T-cell (primary cell): ENCODE results near the gene PTER. TPM values are rescaled to one million over a fixed set of nuclear protein-coding genes. Genes with fewer than 3 reads are reported as not detected.

ENCODE experiments used
- ATAC-seq, 4 experiments: fragments of 200-7000 bp in 3 of 4; fragments of 150-1000 bp in 1 of 4; cut with Tn5 transposase; replicated peaks in 1 of 4; 1 replicate in 3 of 4; 2 replicates in 1 of 4; pipeline ENCODE4 v1.10.0; 2021; ENCODE audit warnings: moderate library complexity in 3 of 4, mild to moderate bottlenecking in 2 of 4, moderate number of reproducible peaks in 1 of 4
- CTCF ChIA-PET, 2 donors: fragments of 300-600 bp; sonication (Branson Sonifier 250); formaldehyde crosslinking; loops; one replicate each; lab custom pipeline; 2022; ENCODE audit warnings: antibody characterized with exemption in 2 of 2; lab: Charles Lee
- POLR2A ChIA-PET, 2 donors: fragments of 300-600 bp; sonication (Branson Sonifier 250); formaldehyde crosslinking; loops; one replicate each; lab custom pipeline; 2022; ENCODE audit warnings: antibody characterized with exemption in 2 of 2; lab: Charles Lee
- DNase-seq, 35 experiments: peaks; one replicate each; pipeline versions ENCODE4 v3.0.0 to v3.0.0-alpha.2; 2013 to 2023
- H3K27ac ChIP-seq: one replicate; pipeline ENCODE4 v1.5.1; 2013; ENCODE audit warnings: low read length
- H3K27me3 ChIP-seq, 2 experiments: replicated peaks in 1 of 2; 1 replicate in 1 of 2; 2 replicates in 1 of 2; pipeline versions ENCODE4 v1.6.1 to v1.7.0; 2013; ENCODE audit warnings: low read length in 1 of 2, mixed read lengths in 1 of 2; ENCODE audit not compliant: control insufficient read depth in 2 of 2, insufficient read depth in 2 of 2; ENCODE audit errors: extremely low read depth in 1 of 2
- H3K36me3 ChIP-seq, 2 donors: 1 replicate in 1 of 2; 2 replicates in 1 of 2; pipeline versions ENCODE4 v1.6.1 to v1.7.0; 2013; ENCODE audit warnings: low read length in 1 of 2; ENCODE audit not compliant: control insufficient read depth in 2 of 2, insufficient read depth in 1 of 2; ENCODE audit errors: extremely low read depth in 1 of 2
- H3K4me1 ChIP-seq, 2 experiments: 1 replicate in 1 of 2; 2 replicates in 1 of 2; pipeline versions ENCODE4 v1.6.1 to v1.7.0; 2013; ENCODE audit warnings: low read length in 2 of 2, mixed read lengths in 1 of 2; ENCODE audit not compliant: insufficient read depth in 2 of 2, control insufficient read depth in 1 of 2; ENCODE audit errors: extremely low read depth in 1 of 2
- H3K4me3 ChIP-seq, 2 donors: 1 replicate in 1 of 2; 2 replicates in 1 of 2; pipeline versions ENCODE4 v1.5.1 to v1.7.0; 2013; ENCODE audit warnings: mild to moderate bottlenecking in 2 of 2, low read length in 1 of 2, moderate library complexity in 1 of 2; ENCODE audit not compliant: control insufficient read depth in 1 of 2; ENCODE audit errors: extremely low read depth in 1 of 2
- H3K9me3 ChIP-seq: 2 replicates; pipeline ENCODE4 v1.7.0; 2013
- H3K27ac Mint-ChIP-seq, 2 donors: one replicate each; pipeline ENCODE4 v1.8.0; 2020 to 2021; ENCODE audit warnings: mild to moderate bottlenecking in 2 of 2, mixed read lengths in 2 of 2
- H3K27me3 Mint-ChIP-seq, 2 donors: one replicate each; pipeline ENCODE4 v1.8.0; 2021 to 2022; ENCODE audit warnings: mixed read lengths in 2 of 2
- H3K36me3 Mint-ChIP-seq: one replicate; pipeline ENCODE4 v1.8.0; 2021; ENCODE audit warnings: mixed read lengths
- H3K4me1 Mint-ChIP-seq, 3 donors: one replicate each; pipeline ENCODE4 v1.8.0; 2020 to 2022; ENCODE audit warnings: mixed read lengths in 3 of 3, mild to moderate bottlenecking in 1 of 3
- H3K4me3 Mint-ChIP-seq, 3 donors: one replicate each; pipeline ENCODE4 v1.8.0; 2020 to 2022; ENCODE audit warnings: mild to moderate bottlenecking in 3 of 3, mixed read lengths in 3 of 3, moderate library complexity in 3 of 3
- H3K9me3 Mint-ChIP-seq, 3 donors: one replicate each; pipeline ENCODE4 v1.8.0; 2020 to 2022; ENCODE audit warnings: mixed read lengths in 3 of 3
- WGBS: methylation state at CpG from one replicate; pipeline ENCODE4 v1.1.5; 2013; ENCODE audit warnings: missing lambda C conversion rate; ENCODE audit not compliant: insufficient coverage; 5-methylcytosine and 5-hydroxymethylcytosine counted together
- total RNA-seq, 35 experiments: library from RNA in 6 of 35; stranded (reverse) in 6 of 35; fragments of 120-200 nt in 1 of 35; gene quantifications; one replicate each; pipeline versions ENCODE4 v1.2.1 to v1.2.4 and lab custom pipeline; 2013 to 2026

PTER gene
- total RNA-seq, 5 donors from 2014 or later (not counting 1 experiment from before 2014, with no cell fraction given), result 12.9 to 18.6 (median 16.7) TPM

GRCh38 chr10:16497911-16498310 lies 61.1 kb downstream of the PTER start:
- no peaks in the 10 kb centered on the region for H3K4me1 ChIP-seq
- Mint-ChIP-seq H3K27ac (no peak overlapping the region), H3K27me3 (no peaks in the 10 kb centered on the region), H3K9me3 (no peaks in the 10 kb centered on the region), H3K4me1 (no peaks in the 10 kb centered on the region), H3K36me3 (peaks cover 40% of the 10 kb centered on the region), H3K4me3 (no peak overlapping the region)
- CTCF ChIA-PET, result no interaction called here
- POLR2A ChIA-PET, result interaction anchor here in 1 of 2 donors (0.7 kb wide), 1 partner anchor 1088 kb away, joined by 3 read pairs; no protein-coding TSS in a partner anchor
- no peak overlapping the region for H3K4me3 ChIP-seq
- no peak for ATAC-seq
- no peak overlapping the region for H3K27ac ChIP-seq
- no peaks in the 10 kb centered on the region for H3K27me3 ChIP-seq
- no peaks in the 10 kb centered on the region for H3K9me3 ChIP-seq
- no peak for DNase-seq
- H3K36me3 ChIP-seq, result peaks cover 0 to 8% of the 10 kb centered on the region in 2 donors
- 100% methylated on average over 2 of the region's 4 CpGs for WGBS

GRCh38 chr10:16505161-16505560 lies 68.4 kb downstream of the PTER start:
- ATAC-seq, result no peak
- H3K4me3 Mint-ChIP-seq, result no peak overlapping the region
- ChIA-PET POLR2A (no interaction called here), CTCF (no interaction called here)
- peaks cover 19% of the 10 kb centered on the region for H3K36me3 Mint-ChIP-seq
- Histone ChIP-seq H3K27me3 (no peaks in the 10 kb centered on the region), H3K9me3 (no peaks in the 10 kb centered on the region), H3K4me3 (no peak overlapping the region), H3K27ac (no peak overlapping the region), H3K36me3 (peaks cover 3 to 25% of the 10 kb centered on the region in 2 donors), H3K4me1 (no peaks in the 10 kb centered on the region)
- H3K9me3 Mint-ChIP-seq, result no peaks in the 10 kb centered on the region
- no peaks in the 10 kb centered on the region for H3K4me1 Mint-ChIP-seq
- no peak overlapping the region for H3K27ac Mint-ChIP-seq
- no peak for DNase-seq
- WGBS, result no CpG with 5 or more reads among the region's 1 CpG
- H3K27me3 Mint-ChIP-seq, result no peaks in the 10 kb centered on the region

- Histone ChIP-seq H3K27me3 (no peaks in the 10 kb centered on the region), H3K9me3 (no peaks in the 10 kb centered on the region), H3K36me3 (peaks cover 3 to 27% of the 10 kb centered on the region in 2 donors), H3K4me3 (no peak overlapping the region), H3K4me1 (no peaks in the 10 kb centered on the region), H3K27ac (no peak overlapping the region)
- DNase-seq (no peak), ATAC-seq (no peak)
- CTCF ChIA-PET, result no interaction called here
- Mint-ChIP-seq H3K27me3 (no peaks in the 10 kb centered on the region), H3K4me1 (no peaks in the 10 kb centered on the region), H3K36me3 (peaks cover 44% of the 10 kb centered on the region), H3K4me3 (no peak overlapping the region), H3K27ac (no peak overlapping the region), H3K9me3 (no peaks in the 10 kb centered on the region)
- 100% methylated on average over 3 of the region's 5 CpGs for WGBS
- POLR2A ChIA-PET, result no interaction called here
Observed at GRCh38 chr10:16509996-16510395, 73.2 kb downstream of the PTER start.

GRCh38 chr10:16510843-16511242 lies 74.0 kb downstream of the PTER start:
- Mint-ChIP-seq H3K9me3 (no peaks in the 10 kb centered on the region), H3K4me1 (no peaks in the 10 kb centered on the region), H3K27ac (no peak overlapping the region), H3K4me3 (no peak overlapping the region), H3K27me3 (no peaks in the 10 kb centered on the region), H3K36me3 (peaks cover 44% of the 10 kb centered on the region)
- no CpG with 5 or more reads among the region's 9 CpGs for WGBS
- ATAC-seq, result no peak
- no peak overlapping the region for H3K27ac ChIP-seq
- POLR2A ChIA-PET, result no interaction called here
- CTCF ChIA-PET, result no interaction called here
- H3K27me3 ChIP-seq, result no peaks in the 10 kb centered on the region
- no peaks in the 10 kb centered on the region for H3K4me1 ChIP-seq
- H3K9me3 ChIP-seq, result no peaks in the 10 kb centered on the region
- no peak overlapping the region for H3K4me3 ChIP-seq
- no peak for DNase-seq
- H3K36me3 ChIP-seq, result peaks cover 3 to 19% of the 10 kb centered on the region in 2 donors

GRCh38 chr10:16518822-16519221 lies 82.0 kb downstream of the PTER start:
- Histone ChIP-seq H3K27ac (no peak overlapping the region), H3K36me3 (no peaks in the 10 kb centered on the region), H3K4me3 (no peak overlapping the region), H3K27me3 (peaks cover 5 to 30% of the 10 kb centered on the region in 2 experiments), H3K9me3 (no peaks in the 10 kb centered on the region), H3K4me1 (peaks cover 0 to 25% of the 10 kb centered on the region in 2 experiments)
- WGBS, result no CpG with 5 or more reads among the region's 4 CpGs
- Mint-ChIP-seq H3K27me3 (peaks cover 22 to 32% of the 10 kb centered on the region in 2 donors), H3K4me1 (peaks cover 5 to 17% (median 11%) of the 10 kb centered on the region in 3 donors), H3K4me3 (peak overlapping the region in 2 of 3 donors; percentile 51 to 86), H3K36me3 (peaks cover 13% of the 10 kb centered on the region), H3K27ac (no peak overlapping the region), H3K9me3 (no peaks in the 10 kb centered on the region)
- no peak for ATAC-seq
- POLR2A ChIA-PET, result no interaction called here
- no peak for DNase-seq
- CTCF ChIA-PET, result interaction anchor here in 1 of 2 donors (0.7 kb wide), 1 partner anchor 608 kb away, joined by 5 read pairs; no protein-coding TSS in a partner anchor

GRCh38 chr10:16519250-16519907 lies 82.6 kb downstream of the PTER start:
- Histone ChIP-seq H3K27me3 (peaks cover 5 to 30% of the 10 kb centered on the region in 2 experiments), H3K36me3 (no peaks in the 10 kb centered on the region), H3K4me3 (no peak overlapping the region), H3K4me1 (peaks cover 0 to 25% of the 10 kb centered on the region in 2 experiments), H3K27ac (no peak overlapping the region), H3K9me3 (no peaks in the 10 kb centered on the region)
- ChIA-PET CTCF (interaction anchor here in 1 of 2 donors (0.7 kb wide), 1 partner anchor 608 kb away, joined by 5 read pairs; no protein-coding TSS in a partner anchor), POLR2A (no interaction called here)
- no peak overlapping the region for H3K27ac Mint-ChIP-seq
- WGBS, result 79% methylated on average over 23 of the region's 31 CpGs
- peaks cover 27 to 32% of the 10 kb centered on the region in 2 donors for H3K27me3 Mint-ChIP-seq
- ATAC-seq (no peak), DNase-seq (no peak)
- H3K4me1 Mint-ChIP-seq, result peaks cover 5 to 17% (median 11%) of the 10 kb centered on the region in 3 donors
- H3K9me3 Mint-ChIP-seq, result no peaks in the 10 kb centered on the region
- H3K4me3 Mint-ChIP-seq, result peak overlapping the region; percentile 66 to 86 (median 72)
- peaks cover 9% of the 10 kb centered on the region for H3K36me3 Mint-ChIP-seq
